IPS-NIHi7 (cell line): ENCODE data around the gene PRKAR1B.
"Not testable (repeated sequence)": the region's sequence is repeated elsewhere in the genome, so short reads cannot be mapped to it uniquely, and the experiment has no call there.

Source experiments
- DNase-seq: peaks from one replicate; pipeline ENCODE4 v3.0.0; 2012; ENCODE audit warnings: mixed read lengths; ENCODE audit errors: extremely low spot score

Gene PRKAR1B

DNA sequence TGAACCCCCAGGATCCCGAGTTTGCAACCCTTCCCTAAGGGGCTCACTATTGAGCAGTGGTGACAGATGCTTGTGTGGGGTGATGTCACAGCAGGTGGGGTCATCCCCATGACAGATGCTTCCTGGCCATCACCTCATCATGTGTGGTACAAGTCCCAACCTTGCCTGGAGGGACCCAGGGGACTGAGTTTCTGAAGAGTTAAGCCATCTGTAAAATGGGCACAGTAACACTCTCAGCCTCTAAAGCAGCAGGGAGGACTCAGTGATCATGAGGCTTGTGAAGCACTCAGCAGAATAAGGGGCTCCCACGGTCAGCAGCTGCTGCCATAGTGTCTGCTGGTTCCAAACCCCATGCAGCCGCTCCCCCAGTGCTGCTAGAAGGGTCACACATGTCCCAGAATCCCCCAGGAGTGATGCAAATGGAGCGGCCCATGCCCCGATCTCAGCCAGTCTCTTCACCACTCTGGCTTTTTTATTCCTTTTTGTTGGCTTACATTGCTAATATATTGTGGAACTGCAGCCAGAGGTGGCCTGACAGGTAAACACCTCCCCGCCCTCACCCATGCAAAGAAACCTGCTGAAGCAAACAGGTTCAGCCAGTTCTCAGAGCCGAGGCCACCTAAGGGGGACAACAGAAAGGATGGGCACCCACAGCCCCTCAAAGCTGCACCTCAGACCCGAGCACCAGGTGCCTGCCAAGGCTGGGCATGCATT lies 105.4 kb downstream of the PRKAR1B start:
- DNase-seq, result no peak

DNA sequence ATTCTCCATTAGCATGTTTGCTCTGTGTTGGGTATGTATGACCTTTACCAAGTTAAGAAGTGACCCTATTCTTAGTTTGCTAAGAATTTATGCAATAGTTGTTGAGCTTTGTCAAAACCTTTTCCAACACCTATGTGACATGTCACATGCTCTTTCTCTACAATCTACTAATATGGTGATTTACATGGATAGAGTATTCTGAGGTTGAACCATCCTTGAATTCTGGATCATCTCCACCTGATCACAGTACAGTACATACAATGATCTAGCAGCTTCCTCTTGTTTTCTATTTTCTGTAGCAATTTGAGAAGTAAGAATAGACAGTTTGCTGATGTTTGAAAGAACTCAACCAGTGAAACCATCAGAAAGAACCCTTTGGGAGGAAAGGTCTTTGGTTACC lies 106.2 kb downstream of the PRKAR1B start:
- no peak for DNase-seq

DNA sequence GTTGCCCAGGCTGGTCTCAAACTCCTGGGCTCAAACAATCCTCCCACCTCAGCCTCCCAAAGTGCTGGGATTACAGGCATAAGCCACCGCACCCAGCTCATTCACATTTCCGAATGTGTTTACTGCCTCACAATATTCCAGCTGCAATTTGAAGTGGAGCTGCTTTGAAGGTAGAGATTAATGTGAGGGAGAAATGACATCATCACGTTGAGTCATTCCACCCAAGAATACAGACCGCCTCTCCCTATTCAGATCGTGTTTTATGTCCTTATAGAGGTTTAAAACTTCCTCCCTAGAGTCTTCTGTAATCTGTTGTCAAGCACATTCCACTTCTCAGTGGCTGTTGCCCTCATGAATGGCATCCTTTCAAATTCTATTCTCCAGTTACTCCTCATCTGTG lies 107.0 kb downstream of the PRKAR1B start:
- DNase-seq, result no peak

DNA sequence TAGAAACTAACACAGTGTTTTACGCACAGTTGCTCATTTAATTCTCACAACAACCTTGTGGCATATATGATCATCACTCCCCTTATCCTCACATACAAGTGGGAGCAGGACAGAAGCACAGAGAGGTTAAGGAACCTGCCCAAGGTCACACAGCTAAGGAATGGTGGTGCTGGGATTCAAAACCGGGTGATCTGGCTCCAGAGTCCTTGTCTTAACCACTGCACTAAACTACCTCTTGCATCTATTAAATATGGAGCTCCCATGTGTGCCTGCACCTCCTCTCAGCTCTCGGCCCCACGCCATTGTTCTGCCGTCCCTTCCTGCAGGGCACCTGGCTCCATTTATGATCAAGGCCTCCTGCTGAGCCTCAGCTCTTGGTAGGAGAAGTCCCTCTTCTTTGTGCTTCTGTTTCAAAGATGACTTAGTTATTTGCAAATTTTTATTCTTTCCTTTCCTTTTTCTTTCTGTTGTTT lies 107.7 kb downstream of the PRKAR1B start:
- no peak for DNase-seq

DNA sequence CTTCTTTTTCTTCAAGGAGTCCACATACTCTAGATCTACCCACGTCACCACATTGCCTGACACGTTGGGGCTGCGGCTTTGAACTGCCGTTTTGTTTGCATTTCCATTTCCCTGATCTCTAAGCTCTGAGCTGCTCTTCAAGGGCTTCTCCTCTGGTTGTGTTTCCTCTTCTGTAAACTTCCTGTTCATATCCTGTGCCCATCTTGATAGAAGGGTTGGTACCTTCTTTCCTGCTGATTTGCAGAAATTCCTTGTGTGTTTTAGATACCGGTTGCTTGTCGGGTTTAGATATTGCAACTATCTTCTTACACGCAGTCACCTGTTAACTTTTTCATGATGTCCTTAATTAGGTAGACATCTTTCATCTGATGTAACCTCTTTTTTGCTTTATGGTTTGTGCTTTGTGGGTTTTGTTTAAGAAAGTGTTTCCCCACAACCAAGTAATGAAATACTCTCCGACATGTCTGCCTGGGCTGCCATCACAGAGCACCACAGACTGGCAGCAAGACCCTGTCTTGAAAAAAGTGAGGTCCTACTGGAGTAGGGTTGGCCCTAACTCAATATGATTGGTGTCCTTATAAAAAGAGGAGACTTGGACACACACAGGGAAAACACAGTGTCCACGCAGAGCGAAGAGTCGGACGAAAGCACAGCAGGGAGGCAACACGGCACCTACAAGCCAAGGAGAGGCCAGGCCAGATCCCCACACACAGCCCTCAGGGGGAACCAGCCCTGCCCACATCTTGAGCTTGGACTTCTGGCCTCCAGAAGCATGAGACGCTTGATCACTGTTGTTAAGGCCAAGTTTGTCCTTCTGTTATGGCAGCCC lies 108.3 kb downstream of the PRKAR1B start:
- DNase-seq, result no peak

DNA sequence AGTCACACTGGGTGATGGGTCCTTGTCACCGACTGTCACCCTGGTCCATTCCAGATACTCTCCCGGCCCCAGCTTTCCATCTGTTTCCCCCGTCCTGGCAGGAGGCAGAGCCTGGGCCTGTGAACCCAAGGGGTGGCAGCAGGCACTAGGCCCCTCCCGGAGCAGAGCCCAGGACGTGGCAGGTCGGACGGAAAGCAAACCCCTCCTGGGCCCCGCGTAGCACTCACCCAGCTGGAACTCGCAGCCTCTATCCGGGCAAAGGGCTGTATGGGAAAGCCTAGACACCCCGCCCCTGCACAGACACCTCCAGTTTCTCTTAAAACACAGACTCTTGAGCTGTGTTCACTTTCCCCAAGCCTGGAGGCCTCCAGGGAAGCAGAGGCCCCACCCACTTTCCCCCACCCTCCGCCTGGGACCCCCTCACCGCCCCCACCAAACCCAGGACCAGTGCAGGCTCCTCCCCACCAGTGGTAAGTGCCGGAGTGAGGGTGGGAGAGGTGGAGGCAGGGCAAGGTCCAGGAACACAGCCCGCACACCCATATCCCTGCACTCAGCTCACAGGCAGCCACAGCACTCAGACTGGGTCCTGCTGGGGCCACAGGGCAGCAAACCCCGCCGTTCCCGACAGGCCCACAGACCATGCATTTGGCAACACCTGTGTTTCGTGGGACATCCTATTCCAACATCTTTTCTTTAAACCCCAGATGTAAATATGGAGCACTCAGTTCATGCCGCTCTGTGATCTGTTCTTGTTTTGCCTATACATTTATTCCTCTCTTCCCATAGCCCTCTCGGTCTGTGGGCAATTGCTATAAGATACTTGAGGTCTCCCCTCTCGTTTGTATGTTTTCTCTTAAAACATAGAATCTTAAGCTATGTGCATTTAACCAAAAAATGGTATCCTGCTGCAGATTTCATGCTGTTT lies 109.2 kb downstream of the PRKAR1B start:
- no peak for DNase-seq

DNA sequence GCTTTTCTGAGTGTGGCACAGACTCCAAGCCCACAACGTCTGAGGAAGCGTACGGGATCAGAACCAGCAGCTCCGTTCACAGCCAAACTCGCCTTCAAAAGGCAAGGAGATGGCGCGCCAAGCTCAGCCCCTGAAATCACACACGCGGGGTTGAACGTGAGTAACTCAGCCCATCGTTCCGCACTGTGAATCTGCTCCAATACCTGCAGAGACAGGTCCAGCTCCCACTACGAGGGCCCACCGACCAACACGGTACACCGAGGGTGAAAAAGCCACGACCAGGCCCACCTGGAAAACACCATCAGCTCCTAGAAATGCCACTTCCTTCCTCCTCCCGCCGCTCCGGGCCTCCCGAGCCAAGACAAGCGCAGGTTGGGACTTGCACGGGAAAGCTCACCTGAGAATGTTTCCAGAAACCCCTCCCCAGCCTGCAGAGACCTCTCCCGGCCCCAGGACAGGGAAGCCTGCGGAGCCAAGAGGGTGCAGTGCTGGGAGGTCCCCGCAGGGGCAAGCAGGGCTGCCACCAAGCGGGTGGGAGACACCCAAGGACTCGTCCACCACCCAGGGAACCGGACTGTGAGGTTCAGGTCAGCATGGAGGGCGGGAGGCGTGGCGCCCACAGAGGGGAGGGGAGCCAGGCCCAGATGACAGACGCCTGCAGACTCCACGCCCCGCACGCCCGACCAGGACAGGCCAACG lies 113.5 kb downstream of the PRKAR1B start:
- no peak for DNase-seq

DNA sequence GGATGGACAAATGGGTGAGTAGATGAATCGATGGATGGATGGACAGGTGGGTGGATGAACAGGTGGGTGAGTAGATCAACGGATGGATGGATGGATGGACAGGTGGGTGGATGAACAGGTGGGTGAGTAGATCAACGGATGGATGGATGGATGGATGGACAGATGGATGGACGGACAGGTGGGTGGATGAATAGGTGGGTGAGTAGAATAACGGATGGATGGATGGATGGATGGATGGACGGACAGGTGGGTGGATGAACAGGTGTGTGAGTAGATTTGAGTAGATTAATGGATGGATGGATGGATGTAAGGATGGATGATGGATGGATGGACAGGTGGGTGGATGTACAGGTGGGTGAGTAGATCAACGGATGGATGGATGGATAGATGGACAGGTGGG lies 115.2 kb downstream of the PRKAR1B start:
- not testable (repeated sequence) for DNase-seq

DNA sequence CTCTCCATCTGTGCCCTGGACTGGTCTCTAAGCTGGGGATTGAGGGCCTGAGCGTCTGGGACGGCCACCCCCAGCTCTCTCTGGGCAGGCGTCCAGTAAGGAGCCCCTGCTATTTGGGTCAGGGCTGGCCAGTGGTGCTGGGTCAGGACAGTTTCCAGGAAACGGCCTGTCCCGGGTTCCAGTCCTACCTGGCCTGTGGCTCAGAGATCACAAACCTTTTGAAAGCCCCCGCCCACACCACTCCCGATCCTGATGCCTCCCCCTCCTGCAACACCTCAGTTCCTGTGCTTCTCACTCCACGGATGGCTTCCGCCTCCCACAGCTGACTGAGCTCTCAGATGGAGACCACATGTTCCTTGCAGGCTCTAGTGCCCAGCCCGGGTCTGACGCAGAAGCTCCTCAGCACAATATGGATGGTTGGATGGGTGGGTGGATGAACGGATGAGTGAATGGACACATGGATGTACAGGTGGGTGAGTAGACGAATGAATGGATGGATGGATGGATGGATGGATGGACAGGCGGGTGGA lies 115.7 kb downstream of the PRKAR1B start:
- no peak for DNase-seq

DNA sequence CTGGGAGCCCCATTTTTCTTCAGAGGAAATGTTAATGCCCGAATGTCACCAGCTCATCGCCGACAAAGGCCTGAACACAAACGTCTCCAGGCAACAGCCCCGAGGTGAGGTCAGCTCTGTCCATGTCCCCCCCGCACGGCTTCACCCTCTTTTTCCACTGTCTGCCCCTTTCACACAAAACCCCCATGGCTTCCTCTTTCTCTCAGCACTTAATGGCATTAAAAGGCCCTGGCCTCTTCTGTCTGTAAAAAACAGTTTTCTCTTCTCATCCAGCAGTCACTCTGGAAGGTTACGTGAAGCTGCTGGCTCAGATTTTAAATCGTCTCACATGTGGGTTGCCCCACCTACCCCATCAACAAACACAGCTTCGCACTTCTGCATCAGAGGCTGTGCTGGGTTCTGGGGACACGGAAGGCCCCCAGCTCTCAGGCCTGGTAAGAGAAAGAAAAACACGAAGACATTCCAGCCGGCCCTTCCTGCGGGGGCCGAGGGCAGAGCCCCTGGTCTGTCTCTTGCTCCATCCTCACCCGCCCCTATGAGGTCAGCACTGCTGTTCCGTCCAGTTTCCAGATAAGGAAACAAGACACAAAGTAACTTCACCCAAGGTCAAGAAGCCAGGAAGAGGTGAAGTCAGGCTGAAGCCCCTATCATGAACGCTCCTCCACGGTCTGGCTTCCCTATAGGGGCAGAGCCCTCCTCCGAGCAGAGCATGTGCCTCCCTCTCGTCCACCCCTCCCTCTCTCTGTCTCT lies 116.4 kb downstream of the PRKAR1B start:
- DNase-seq, result no peak

DNA sequence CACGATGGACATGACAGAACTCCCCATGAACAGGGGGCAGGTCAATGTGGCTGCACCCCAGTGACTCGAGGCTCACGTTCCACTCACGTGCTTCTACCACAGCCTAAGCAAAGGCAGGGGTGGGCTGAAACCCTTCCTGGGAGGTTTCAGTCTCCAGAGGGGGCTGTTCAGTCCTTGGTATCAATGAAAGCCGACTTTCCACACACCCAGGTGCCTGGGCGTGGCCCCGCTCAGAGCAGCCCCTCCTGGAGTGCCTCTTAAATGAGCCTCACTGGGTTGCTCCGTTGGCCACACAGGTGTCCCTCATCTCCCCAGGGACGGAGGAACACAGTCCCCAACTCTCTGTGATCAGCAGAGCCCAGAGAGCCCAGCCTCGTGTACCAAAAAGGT lies 116.9 kb downstream of the PRKAR1B start:
- no peak for DNase-seq

DNA sequence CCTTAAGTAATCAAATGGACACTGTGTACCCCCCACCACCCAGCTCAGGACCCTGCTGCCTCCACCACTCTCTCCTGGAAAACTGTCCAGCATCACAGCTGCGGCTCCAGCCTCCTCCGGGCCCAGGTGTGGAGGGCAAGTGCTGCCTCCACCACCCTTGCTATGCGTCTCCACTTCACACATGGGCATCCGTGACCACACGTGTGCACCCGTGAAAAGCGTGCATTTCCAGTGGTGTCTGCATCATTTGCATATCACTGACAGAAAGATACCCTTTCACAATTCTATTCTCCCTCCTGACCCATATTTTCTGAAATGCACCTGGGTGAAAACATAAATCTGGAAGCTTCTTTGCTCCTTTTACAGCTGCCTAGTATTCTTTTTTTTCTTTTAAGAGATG lies 117.7 kb downstream of the PRKAR1B start:
- DNase-seq, result no peak

DNA sequence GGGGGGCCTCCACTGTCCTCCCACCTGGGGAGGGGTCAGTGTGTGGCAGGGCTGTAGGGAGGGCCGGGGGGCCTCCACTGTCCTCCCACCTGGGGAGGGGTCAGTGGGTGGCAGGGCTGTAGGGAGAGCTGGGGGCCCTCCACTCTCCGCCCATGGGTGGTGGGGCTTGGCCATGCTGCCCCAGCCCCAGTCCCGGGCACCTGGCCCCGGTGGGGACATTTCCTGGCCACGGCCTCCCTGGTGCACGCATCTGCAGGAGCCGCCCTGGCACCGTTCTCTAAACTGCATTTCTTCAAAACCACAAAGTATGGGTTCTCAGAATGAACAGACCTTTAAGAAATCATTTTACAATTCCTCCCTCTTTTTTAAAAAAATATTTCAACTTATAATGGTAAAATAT lies 118.1 kb downstream of the PRKAR1B start:
- no peak for DNase-seq

DNA sequence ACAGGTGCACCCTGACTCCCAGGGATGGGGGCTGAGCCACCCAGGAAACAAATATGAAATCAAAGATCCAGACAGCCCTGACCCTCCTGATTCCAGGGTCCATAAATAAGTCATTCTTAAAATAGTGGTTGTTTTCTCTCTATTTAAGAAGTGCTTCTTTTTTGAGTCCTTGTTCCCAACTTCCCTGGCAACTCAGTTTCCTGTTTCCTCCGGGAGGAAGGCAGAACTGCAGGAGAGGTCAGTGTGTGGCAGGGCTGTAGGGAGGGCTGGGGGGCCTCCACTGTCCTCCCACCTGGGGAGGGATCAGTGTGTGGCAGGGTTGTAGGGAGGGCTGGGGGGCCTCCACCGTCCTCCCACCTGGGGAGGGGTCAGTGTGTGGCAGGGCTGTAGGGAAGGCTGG lies 118.7 kb downstream of the PRKAR1B start:
- DNase-seq, result no peak

DNA sequence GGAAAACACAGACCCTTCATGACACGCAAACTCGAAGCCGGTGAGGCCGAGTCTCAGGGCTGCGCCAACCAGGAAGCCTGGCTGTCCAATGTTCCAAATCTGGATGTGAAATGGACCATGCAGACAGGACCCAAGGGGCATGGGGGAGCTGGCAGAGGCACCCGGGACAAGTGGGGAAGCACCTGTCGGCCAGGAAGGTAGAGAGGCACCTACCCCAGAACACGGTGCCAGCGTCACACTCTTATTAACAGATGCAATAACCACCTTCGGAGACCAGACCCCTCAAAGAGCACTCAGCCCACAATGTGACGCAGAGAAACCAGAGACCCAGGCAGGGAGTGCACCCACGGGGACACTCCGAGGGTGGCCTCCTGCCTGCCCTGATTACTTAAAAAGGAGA lies 119.1 kb downstream of the PRKAR1B start:
- no peak for DNase-seq

DNA sequence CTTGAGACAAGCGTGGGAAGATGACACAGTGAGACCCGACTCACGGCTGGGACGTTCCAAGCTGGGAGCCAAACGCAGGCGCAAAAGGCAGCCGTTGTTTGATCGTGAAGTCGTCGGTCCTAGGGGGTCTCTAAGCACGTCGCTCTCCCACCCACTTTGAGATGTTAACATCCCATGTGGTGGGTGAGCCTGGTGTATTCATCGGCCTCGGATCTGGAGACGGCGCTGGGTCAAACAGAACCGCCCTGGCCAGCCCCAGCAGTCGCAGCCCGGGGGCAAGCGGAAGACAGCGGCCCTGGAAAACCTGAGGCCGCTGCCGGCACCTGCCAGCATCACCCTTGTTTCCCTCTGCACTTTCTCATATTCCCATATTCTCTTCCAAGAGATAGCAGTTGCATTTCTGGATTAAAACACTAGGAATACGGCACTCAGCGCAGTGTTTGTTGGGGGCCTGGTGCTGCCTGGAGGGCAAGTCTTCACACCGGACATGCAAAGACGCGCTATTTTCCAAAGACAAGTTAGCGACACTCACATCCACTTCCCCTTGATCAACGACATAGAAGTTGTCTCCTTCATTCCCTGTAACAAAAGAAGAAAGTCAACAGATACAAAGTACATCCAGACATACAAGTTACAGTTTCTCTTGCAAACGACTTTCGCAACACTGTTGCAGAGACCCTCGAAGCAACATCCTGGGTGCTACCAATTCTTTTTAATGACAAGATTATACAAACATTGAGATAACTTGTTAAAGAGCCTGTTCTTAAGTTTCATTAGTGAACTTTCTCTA lies 121.2 kb downstream of the PRKAR1B start:
- no peak for DNase-seq

DNA sequence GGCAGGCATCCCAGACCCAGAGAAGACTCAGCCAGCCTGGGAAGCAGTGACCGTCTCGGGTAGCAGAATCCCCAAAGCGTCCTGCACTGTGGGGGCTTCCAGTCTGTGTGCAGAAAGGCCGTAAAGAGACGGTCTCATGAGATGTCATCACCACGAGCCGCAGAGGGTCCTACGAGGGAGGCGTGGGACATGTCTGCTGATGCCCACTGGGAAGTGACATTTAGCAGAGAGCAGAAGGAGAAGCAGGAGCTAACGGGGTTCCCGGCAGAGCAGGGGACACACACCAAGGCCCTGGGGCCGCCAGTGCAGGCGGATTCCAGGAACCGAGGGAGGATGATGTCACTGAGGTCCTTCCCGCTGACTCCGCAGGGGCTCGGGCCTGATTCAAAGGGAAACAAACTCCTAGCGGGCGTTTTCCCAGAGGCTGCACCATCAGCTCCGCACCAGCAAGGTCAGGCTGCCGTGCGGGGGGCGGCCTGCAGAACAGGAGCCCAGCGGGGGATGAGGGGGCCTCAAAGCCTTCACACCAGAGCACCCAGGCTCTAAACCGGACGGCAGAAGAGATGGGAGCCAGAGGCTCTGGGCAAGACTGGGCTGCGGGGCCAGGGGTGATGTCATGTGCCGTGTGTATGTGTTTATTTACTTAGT lies 122.1 kb downstream of the PRKAR1B start:
- no peak for DNase-seq

DNA sequence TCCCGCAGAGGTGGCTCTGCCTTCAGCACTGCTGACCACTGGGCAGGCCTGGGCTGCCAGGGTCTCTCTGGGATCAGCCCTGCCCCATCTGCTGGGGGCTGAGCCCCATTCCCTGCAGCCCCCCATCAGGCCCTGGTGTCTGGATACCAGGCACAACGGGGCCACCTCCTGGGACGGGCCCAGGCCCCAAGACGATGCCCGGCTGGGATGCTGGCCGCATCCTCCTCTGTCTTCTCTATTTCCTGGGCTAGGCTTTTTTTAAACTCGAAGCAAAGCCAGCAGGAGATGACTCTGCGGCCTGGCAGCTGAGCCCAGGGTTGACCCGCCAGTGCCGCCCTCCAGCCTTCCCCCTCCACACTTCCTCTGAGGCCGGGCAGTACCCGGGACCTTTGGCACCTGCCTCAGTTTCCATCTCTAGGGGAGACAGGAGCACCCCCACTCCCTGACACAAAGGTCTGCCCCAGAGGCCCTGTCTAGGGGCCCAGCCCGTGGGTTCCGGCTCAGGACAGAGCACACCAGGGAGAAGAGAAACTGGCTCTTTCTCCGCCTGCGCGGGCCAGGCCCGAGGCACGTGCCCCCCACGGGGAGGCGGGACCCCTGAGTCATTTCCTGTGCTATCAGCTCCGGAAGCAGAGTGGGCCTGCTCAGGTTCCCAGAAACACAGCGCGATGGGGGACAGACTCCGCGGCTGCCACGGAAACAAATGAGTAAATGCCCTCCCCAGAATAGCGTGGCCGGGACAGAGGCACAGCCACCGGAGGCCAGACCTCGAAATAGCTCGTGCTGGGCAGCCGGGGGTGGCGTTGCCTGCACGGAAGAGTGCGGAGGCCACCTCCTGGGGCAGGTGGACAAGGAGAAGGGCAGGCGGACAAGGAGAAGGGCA lies 122.8 kb downstream of the PRKAR1B start:
- no peak for DNase-seq
